ENCODE measurements around the gene ZER1. TPM values are rescaled to one million over a fixed set of nuclear protein-coding genes. Genes with fewer than 3 reads are reported as not detected.

Gene ZER1
- 16.3 and 20.9 TPM in 2 replicates for total RNA-seq (2014; rRNA removed; shearing (Covaris generic))

DNA sequence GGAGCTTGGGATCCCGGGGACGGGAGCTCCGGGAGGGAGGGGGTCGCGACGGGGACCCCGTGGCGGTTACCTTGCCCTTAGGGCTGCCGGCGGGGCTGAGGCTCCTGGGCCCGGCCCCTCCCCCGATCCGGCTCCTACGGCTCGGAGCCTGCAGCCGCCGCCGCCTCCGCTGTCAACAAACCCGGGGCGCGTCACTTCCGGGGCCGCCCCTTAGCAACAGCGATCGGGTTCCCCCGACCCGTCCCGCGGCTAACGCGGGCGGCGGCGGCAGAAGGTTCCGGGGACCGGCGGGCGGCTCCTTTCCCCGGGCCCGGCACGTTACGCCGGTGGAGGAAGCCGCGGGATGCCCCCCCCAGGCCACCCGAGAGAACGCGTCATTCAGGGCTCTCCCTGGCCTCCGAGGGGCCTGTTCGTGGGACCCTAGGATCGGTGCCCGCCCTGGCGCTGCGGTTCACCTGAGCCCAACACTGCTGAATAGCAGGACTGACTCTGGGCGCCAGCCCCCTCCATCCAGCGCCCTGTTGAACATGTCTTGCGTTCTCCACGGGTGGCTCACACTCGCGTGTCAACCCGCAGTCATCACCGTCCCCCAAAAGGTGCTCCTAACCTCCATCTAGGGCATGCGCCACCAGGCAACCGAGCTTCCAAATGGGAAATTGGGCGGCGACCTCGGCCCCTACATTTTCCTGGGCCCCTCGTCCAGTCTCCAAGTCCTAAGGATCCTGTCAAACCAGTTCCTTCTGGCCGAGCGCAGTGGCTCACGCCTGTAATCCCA lies at the start of gene ZER1:
TSS of gene ZER1 (minus strand) at position 183 of the 775 bp plus-strand sequence. CDS start 16,362 bp downstream, outside the sequence.

DNA sequence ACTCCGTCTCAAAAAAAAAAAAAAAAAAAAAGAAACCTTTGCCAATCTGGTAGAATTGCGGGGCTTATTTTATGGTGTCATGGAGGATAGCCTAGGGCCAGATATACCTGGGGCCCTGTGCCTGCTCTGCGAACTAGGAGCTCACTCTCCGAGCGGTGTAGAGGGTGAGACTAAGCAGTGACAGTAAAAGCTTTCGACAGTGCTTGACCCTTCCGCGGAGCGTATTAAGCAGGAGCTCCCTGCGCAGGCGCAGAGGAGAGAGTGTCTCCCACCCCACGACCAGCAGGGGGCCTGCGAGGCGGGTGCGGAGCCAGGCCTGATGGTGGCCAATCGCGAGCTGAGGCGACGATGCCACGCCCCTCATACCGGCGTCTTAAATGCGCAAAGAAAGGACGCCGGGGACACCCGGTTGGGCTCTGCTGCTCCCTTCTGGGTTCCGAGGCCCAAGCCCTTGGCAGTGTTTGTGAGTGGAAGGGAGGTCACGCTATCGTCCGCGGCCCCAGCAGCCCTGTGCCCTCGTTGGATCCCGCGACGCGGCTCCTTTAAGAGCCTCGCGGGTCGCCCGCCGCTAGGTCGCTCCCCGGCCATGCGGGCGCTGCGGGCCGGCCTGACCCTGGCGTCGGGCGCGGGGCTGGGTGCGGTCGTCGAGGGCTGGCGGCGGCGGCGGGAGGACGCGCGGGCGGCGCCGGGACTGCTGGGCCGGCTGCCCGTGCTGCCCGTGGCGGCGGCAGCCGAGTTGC lies 46.5 kb upstream of the ZER1 start, which contains the start of gene ENDOG:
TSS of gene ENDOG (plus strand) at position 402 of the 740 bp plus-strand sequence. CDS start at position 587, 185 bp downstream.

DNA sequence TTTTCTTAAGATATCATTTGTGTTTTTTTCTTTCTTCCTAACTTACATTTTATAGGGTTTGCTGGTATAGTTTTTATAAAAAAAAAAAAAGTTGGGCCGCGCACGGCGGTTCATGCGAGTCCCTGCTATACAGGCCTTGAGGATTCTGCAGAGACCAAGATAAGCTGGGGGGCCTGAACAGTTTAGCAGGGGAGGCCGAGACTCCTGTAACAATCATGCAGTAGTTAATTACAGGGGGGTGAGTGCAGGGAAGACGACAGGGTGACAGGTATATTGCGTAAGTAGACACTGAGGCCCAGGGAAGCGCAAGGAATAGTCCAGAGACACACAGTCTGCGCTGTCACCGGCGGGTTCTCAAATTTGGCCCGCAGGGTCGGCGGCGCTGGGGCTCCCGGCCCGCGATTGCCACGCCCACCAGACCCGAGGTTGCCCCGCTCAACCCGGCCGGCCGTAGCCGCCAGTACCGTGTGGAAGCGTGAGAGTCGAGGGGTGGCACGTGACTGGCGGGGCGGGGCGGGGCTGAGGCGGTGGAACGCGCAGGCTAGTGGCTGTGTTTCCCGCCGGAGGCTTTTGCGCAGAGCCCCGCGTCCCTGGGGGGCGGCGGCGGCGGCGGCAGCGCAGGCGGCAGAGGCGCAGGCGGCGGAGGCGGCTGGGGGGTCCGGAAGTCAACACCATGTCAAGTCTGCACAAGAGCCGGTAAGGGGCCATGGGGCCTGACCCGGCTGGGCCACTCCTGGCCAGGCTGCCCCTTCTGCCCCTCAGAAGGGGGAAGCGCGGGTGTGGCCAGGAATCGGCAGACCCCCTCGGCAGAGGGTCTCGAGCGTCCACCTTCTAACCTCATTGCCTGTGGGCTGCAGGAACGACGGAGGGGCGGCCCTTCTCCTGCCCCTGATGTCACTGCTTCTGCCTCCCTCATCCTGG lies 15.2 kb upstream of the ZER1 start, which contains the start of gene TBC1D13:
TSS of gene TBC1D13 (plus strand) at position 573 of the 921 bp plus-strand sequence. CDS start at position 674, 101 bp downstream.

DNA sequence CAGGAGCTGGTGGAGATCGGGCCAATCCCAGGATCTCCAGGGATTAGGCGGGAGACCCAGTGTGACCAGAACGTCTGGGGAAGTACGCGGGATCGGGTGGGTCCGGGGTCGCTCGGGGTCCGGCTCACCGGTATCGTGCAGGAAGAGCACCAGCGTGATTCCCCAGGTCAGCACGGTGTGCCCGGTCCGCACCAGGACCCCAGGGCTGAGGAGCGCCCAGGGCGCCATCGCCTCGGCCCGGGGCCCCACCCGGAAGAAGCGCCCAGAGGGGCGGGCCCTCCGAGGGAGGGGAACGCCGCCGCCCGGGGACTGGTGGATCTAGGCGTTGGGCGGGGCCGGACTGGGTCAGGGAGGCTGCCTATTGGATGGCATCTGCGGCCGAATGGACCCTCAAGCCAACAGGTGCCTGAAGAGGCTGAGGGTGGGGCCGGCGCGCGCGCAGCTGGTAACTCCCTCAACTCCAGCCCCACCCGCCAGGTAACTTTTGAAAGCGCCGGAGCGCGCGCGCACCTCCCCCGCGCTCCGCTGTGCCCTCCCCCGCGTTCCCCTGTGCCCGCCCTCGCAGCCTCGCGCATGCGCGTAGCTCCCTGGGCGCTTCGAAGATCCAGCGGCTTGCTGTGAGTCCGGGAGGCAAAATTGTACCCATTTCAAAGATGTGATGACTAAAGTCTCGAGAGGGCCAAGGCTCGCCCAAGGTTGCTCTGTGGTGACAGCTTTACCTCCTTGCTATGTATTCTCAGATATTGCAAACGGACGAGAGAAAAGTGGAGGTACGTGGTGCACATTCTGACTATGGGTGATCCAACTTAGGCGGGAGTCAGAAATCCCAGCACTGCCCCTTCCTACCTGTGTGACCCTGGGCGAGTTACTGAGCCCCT lies 47.6 kb downstream of the ZER1 start, which contains the start of gene ZDHHC12:
TSS of gene ZDHHC12 (minus strand) at position 262 of the 878 bp plus-strand sequence. CDS start at position 228, 34 bp downstream.

DNA sequence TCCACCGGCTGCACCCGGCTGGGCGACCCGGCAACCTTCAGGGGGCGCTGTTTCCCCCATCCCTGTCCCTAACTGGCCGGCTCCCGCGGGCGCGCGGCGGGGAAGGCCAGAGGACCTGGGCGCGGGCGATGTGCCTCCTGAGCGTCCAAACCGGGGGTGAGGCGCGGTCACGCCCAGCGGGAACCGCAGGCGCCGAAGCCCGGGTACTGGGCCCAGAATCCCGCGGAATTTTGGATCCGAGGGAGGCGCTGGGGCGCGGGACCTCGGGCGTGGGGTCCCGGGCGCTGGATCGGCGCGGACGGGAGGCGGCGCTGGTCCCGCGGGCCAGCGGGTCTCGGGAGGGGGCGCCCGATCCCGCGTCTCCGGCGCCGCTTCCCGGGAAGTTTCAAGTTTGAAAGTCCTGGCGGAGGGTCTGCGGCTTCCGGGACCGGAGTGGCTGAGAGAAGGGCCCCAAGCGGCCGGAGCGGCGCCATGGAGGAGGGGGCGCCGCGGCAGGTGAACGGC lies 69.2 kb downstream of the ZER1 start, which contains the start of gene PKN3:
TSS of gene PKN3 (plus strand) at position 59 of the 504 bp plus-strand sequence. CDS start at position 472, 413 bp downstream.

DNA sequence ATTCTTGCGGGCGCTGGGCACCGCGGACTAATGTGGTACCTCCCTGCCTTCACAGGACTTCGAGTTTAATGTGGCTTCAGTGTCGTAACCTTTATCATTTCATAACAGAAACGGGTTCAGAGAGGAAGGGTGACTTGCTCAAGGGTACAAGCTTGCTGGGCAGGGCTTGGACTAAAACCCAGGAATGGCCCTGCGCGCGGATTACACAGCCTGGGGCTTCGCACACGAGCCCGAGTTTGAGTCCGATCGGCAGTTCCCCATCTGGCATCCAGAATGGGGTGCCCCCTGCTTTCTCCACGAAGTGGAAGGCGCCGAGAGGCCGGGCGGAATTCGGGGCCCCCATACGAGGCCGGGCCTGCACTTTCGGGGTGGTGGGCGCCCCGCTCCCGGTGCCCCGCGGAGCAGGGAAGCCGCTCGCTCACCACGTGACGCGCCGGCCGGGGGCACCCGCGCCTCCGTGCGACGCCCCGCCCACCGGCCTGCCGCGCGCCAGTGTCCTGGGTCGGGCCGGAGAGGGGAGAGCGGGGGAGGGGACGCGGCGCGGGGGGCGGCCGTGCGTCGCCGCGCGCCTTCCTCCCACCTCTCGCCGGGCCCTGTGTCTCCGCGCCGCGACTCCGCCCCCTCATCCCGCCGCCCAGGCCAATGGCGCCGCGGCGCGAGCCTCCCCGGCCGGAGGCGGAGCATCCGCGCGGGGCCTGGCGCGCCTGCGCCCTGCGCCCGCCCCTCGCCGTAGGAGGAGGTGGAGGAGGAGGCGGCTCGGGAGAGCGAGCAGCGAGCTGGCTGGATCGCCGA lies 83.0 kb downstream of the ZER1 start, which contains the start of gene SET:
TSS of gene SET (plus strand) at position 722 of the 792 bp plus-strand sequence. CDS start 361 bp downstream, outside the sequence.

Small RNA genes lying within 50 kb of the gene (small RNA-seq; reads per million reads assigned to genes)
- gene RF00017 (not detected), gene RN7SL560P (not detected)

Other genes starting within 250 kb of the ZER1 start
- 207 and 225 TPM in 2 replicates for gene SPTAN1, start 219.3 kb downstream of the ZER1 start, total RNA-seq (2014; rRNA removed; shearing (Covaris generic))
- gene DYNC2I2, start 115.1 kb downstream of the ZER1 start, total RNA-seq (2014; rRNA removed; shearing (Covaris generic)), result 179 and 221 TPM in 2 replicates
- gene SET, start 82.7 kb downstream of the ZER1 start, total RNA-seq (2014; rRNA removed; shearing (Covaris generic)), result 789 and 951 TPM in 2 replicates
- 12.7 and 14.0 TPM in 2 replicates for gene PKN3, start 69.4 kb downstream of the ZER1 start, total RNA-seq (2014; rRNA removed; shearing (Covaris generic))
- 54.5 and 62.5 TPM in 2 replicates for gene ZDHHC12, start 47.8 kb downstream of the ZER1 start, total RNA-seq (2014; rRNA removed; shearing (Covaris generic))
- gene TBC1D13, start 15.3 kb upstream of the ZER1 start, total RNA-seq (2014; rRNA removed; shearing (Covaris generic)), result 11.1 and 12.6 TPM in 2 replicates
- 28.2 and 29.4 TPM in 2 replicates for gene ENDOG, start 46.6 kb upstream of the ZER1 start, total RNA-seq (2014; rRNA removed; shearing (Covaris generic))
- gene SPOUT1, start 57.9 kb upstream of the ZER1 start, total RNA-seq (2014; rRNA removed; shearing (Covaris generic)), result 35.0 and 54.4 TPM in 2 replicates
- gene KYAT1, start 110.0 kb upstream of the ZER1 start, total RNA-seq (2014; rRNA removed; shearing (Covaris generic)), result 11.1 and 13.8 TPM in 2 replicates
- 38.5 and 42.1 TPM in 2 replicates for gene LRRC8A, start 110.2 kb upstream of the ZER1 start, total RNA-seq (2014; rRNA removed; shearing (Covaris generic))
- not detected in 2 replicates for gene PHYHD1, start 149.1 kb upstream of the ZER1 start, total RNA-seq (2014; rRNA removed; shearing (Covaris generic))
- 15.7 and 19.6 TPM in 2 replicates for gene DOLK, start 175.7 kb upstream of the ZER1 start, total RNA-seq (2014; rRNA removed; shearing (Covaris generic))
- gene NUP188, start 175.8 kb upstream of the ZER1 start, total RNA-seq (2014; rRNA removed; shearing (Covaris generic)), result 56.5 and 64.3 TPM in 2 replicates